D341Med (cell line): ENCODE data around the gene MYO1D.

Experiments used
- DNase-seq: peaks from one replicate; pipeline ENCODE4 v3.0.0; 2012; ENCODE audit warnings: low spot score

MYO1D gene

DNA sequence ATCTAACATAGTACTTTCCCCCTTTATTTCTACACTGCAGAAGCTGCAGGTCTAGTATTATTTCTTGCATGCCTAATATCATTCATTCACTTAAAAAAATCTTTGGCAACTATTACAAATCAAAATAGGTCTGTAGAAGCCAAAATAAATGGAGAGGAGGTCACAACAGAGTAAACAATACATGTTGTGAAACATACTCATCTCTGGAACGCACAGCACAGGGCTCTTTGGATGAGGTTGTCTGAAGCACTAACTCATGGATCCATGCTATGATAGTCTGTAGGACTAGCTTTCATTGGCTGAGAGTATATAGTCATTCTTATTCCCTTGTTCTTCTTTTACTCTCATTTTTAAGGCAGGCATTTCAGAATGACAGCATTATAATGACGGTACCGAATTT lies 21.3 kb downstream of the MYO1D start:
- no peak for DNase-seq

DNA sequence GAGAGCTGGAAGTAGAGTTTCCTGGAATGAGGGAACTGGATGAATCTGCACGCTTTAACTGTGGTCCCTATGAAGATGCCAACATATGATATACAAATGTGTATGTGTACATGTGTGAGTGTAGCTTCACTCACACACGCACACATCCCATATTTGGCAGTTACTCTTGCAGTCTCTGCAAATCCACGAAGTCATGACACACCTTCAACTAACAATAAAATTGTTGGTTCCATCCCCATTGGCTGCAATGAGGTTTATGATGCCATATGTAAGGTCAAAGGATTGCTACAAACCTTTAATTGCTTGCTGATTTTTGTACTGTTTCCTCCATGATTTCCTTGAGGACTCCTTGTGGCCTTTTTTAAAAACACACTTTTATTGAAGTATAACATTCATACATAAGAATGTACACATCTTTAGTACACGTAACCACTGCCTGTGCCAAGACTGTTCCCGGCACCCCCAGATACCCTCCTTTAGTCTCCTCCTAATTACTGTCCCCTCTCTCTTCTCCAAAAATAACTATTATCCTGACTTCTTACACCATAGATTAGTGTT lies 22.0 kb downstream of the MYO1D start:
- no peak for DNase-seq

DNA sequence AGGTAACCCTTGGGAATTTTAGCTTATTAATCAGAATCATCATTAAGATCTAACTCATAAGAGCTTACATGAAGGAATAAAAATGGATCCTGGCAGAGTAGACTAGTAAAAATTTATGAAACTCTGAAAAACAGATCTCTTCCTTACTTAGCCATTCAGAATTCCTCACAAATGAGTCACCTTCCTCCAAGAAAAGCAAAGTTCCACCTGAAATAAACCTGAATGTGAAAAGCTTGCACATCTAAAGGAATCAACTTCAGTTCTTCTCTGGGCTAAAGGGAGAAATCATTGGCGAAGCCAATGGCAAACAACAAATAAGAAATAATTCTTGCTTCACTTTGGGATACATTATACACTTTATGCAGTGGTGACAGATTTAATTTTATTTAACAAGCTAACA lies 22.7 kb downstream of the MYO1D start:
- DNase-seq: no peak

DNA sequence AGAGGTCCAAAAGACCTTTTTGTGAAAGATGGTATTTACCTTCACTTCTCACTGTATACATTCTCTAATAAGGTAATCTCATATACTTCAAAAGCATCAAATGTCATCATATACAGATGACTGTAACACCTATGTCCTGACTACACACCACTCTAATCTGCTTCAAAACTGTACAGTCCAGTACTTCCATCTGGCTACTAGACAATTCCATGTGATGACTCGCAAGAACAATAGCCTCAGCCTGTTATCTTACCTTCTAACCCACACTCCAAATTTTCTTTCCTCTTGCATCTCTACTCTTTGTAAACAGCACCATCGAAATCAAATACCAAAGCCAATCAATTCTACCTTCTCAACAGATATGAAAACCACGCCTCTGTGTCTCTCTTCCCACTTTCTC lies 24.1 kb downstream of the MYO1D start:
- DNase-seq: no peak

DNA sequence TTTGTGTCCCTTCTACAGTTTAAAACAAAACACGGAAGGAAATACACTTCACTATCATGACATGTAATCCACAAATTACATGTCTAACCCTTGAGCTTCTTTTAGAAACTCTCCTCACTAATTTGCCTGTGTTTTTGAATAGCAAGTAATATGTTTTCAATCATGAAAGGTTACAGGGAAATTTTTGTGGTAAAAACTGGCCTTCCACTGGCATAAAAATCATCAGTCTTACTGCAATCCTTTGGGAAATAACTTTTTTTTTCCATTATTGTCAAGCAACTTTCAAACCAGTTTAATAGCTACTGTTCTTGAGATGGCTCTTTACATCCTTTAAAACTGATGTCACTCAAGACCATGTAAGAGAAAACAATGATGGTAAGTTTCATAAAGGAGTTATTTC lies 27.0 kb downstream of the MYO1D start:
- DNase-seq: no peak

DNA sequence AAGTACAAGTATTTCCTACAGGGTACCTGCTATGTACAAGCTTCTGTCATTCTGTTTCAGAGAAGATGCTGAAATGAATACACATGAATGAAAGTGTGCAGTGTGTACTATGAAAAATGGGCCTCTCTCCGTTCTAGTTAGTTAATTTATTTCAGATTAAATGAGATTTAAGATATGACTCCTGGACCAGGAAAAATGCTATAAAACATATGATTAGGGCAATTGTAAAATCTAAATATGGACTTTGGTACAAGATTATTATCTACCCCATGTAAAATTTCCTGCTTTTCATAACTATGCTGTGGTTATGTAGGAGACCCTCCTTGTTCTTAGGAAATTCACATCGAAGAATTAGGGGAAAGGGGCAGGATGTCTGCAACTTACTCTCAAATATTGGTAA lies 28.9 kb downstream of the MYO1D start:
- no peak for DNase-seq

DNA sequence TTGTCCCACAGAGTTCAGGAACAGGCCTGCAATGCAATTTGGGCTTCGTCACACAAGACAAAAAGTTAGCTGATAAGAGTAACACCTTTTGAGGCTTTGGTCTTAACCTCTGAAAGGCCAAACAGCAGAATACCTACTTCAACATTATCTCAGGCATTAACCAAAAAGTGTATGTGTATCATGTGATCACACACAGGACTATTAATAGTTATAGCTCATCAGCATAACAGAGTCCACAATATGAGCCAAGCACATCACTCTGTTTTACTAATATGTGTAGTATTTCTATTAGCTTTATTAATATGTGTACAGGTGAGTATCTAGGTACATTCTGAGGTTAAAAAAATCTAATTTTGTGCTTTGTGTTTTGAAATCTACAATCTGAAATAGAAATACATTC lies 30.8 kb downstream of the MYO1D start:
- no peak for DNase-seq

DNA sequence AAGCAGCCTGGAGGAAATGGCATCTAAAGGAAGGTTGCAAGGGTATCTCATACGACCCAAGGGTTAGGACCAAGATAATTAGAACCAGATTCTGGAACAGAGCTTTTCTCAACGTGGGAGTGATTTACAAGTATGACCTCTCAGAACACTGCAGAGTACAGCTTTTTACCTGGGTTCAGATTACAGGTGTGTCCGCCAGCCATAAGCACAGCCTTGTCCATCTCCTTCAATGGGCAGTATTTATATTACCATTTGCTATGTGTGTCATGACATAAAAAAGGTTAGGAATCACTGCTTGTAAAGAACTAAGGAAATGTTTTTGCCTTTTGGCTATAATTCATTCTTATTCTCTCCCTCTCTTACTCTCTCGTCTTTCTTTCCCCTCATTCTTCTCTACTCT lies 36.7 kb downstream of the MYO1D start:
- no peak for DNase-seq

DNA sequence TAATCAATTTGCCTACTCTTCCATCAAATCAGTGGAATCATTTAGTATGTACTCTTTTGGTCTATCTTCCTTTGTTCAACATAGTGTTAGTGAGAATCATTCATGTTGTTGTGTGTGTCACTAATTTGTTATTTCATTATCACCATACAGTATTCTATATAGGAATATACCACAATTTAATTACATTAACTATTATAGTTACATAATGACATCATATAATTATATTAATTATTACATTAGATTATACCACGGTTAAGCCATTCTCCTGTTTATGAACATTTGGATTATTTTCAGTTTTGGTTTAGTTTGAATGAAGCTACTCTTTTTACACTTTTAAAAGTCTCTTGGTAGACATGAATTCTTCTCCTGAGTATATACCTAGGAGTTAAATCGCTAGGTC lies 40.4 kb downstream of the MYO1D start:
- DNase-seq: no peak

DNA sequence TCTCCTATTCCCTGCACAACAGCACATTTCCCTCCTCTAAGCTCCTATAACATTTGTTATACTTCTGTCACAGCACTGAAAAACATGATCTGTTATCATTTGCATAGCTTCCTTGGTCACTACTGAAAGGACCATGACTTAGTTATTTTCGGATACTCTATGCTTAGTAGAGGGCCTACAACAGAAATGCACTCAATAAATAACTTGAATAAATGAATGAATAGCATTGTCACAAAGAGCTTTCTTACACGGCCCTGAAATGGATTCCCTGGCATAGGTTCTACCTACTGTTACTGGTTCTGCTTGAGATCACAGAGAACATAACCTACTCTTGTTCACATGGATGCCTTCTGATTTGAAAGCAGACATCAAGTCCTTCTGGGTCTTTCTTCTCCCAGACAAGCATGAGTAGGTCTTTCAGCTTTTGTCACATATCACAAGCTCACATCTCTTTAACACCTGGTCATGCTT lies 41.6 kb downstream of the MYO1D start:
- no peak for DNase-seq

DNA sequence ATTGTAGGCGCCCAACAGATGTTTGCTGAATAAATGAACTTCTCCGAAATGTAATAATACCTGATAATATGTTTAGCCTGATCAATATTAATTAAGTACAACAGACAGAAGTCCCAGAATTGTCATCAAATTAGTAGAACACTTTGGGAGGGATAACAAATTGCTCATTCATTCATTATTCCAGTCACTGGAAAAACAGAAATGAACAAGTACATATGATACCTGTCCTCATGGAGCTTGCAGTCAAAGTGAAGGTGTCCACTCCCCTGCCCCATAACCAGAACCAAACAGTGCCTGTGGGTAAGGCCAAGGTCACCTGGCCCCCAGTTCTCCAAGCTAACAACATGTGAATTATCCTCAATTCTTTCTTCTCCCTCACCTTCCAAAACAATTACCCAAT lies 42.8 kb downstream of the MYO1D start:
- DNase-seq: no peak

DNA sequence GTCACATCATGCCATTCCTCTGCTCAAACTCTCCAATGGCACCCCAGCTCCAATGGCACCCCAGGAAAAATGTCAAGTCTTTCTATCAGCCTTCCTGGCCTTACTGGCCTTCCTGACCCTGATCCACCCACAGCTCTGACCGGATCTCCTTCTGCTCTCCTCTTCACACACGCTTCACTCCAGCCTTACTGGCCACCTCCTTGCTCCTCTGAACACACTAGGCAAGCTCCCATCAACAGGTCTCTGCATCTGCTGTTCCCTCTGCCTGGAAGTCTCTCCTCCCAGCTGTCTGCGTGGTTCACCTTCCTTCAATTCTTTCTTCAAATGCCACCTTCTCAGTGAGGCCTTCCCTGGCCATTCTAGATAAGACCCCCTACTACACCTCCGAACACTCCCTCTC lies 43.4 kb downstream of the MYO1D start:
- no peak for DNase-seq

DNA sequence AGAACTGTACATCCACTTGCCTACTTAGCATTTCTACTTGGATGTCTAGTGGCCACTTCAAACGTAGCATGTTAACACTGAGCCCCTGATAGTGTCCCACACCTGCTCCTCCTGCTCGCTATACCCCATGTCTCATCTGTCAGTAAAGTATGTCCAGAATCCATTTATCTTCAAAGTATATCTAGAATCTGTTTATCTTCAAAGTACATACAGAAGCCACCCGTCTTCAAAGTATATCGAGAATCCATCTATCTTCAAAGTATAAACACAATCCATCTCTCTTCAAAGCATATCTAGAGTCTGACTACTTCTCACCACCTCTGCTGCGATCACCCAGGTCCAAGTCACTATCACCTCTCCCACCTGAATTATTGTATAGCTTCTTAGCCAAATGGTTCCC lies 43.8 kb downstream of the MYO1D start:
- DNase-seq: no peak

DNA sequence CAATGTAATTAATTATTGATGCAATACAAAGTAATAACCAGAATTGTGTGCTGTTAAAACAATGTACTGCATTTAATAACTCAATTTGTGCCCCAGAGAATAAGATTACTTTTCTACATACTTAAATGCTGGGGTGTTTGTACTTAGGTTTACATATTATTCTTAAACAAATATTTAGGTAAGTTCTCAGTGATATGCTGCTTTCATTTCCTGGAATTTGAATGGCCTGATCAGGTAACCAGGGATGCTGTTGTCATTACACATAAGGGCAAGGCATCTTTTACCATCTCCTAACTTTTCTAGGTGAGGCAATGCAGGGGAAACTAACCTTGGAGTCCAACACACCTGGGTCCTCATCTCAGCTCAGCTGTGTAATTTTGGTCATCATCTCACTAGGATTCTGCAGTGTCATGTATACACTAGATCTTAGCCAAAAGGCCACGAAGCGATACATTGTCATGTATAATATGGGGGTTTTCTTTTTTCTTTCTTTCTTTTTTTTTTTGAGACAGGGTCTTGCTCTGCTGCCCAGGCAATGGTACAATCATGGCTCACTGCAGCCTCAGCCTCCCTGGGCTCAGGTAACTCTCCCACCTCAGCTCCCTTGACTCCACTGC lies 45.2 kb downstream of the MYO1D start:
- DNase-seq: no peak

DNA sequence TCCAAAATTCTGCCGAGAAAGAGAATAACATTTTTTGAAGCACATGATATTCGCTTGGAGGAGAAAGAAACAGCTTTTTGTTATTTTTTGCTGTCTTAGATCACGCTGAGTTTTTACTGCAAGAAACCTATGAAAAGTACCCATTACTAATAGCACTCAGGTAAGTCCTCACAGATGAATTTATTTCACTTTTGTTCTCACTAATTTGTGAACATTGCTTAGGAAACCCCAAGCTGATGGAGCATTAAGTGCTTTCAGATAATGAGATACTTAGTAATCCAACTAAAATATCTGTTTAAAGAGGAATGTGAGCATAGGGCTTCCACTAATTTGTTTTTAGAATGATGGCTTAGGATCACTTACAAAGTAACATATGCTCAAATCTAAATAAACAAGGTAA lies 45.7 kb downstream of the MYO1D start:
- no peak for DNase-seq

DNA sequence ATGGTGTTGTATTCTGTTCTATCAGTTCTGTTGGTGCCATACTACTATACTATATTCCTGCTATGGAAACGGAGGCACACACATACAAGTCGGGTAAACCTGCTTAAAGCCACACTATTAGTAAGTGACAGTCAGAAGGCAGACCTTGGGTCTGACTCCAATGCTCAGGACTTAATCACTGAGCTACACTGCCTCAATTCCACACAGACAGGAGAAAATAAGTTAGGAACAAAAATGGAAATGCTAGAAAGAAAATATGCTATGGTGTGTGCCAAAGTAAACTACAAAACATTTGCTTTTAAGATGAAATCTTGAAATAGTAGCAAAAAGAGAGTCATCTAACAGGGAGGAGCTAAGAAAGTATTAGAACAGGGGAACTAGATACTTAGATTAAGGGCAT lies 48.1 kb downstream of the MYO1D start:
- DNase-seq: no peak

DNA sequence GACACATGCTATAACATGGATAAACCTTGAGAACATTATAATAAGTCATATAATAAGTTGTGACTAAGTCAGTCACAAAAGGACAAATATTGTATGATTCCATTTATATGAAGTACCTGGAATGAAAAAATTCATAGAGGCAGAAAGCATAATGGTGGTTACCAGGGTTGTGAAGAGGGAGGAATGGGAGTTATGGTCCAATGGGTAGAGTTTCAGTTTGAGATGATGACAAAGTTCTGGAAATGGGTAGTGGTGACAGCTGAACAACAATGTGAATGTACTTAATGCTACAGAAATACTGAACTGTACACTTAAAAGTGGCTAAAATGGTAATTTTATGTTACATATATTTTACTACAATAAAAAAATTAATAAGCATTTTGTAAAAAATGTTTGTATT lies 49.7 kb downstream of the MYO1D start:
- no peak for DNase-seq

DNA sequence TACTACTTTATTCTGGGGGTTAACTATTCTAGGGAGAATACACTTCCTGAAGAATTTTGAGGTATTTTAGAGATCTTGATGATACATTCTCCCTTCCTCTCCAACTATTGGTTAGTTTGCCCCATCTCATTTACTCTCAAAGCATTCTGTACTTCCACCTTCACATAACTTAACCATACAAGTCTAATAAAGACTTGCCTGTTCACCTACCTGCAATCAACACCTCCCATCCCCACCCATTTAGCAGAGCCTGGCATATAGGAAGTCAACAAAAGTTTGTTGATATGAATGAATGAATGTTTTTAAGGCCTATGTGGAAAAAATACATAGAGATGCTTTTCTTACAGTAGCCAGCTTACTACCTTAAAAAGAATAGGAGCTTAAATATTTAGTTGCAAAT lies 50.8 kb downstream of the MYO1D start:
- no peak for DNase-seq

DNA sequence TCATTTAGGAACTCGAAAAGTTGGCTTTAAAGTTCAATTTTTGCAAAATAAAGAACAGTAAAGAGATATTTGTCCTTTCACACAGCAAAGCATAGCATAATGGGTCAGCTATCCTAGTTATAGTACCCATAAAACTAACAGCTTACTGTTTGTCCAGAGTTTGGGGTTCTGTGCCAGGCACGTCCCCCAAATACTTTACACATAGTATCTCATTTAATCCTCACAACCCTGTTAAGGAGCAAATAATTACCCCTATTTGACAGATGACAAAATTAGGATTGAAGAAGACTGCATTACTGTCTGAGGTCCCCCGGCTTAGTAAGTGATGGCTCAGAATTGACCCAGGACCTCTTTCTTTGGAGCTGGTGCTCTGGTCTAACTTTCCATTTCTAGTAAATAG lies 52.6 kb downstream of the MYO1D start:
- DNase-seq: no peak

DNA sequence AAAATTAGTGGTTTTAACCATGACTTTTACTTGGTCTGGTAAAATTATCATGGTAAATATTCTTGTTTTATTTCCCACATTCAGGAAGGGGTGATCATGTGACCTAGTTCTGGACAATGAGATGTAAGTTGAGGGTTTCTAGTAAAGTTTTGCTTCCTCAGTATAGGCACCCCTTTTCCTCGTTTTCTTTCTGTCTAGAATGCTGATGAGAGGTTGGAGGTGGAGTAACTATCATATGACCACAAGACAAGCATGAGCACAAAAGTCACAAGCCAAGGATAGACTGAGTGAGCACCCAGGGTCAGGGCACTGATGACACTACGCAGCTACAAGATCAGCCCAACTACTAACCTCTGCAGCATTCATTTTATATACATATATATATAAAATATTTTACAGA lies 53.9 kb downstream of the MYO1D start:
- DNase-seq: no peak

DNA sequence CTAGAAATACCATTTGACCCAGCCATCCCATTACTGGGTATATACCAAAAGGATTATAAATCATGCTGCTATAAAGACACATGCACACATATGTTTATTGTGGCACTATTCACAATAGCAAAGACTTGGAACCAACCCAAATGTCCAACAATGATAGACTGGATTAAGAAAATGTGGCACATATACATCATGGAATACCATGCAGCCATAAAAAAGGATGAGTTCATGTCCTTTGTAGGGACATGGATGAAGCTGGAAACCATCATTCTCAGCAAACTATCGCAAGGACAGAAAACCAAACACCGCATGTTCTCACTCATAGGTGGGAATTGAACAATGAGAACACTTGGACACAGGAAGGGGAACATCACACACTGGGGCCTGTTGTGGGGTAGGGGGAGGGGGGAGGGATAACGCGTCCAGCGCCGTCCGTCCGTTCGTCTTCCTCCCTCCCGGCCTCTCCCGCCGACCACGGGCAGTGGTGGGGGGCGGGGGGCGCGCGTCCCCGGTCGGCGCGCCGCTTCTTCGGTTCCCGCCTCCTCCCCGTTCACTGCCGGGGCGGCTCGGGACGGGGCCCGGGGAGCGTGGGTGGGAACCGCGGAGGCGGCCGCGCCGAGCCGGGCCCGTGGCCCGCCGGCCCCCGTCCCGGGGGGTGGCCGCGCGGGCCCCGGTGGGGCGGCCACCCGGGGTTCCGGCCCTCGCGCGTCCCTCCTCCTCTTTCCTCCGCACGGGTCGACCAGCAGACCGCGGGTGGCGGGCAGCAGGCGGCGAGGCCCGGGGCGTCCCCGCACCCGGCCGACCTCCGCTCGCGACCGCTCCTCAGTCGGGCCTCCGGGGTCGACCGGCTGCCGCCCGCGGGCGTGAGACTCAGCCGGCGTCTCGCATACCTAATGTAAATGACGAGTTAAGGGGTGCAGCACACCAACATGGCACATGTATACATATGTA lies 54.7 kb downstream of the MYO1D start:
- peak; percentile 44 for DNase-seq

DNA sequence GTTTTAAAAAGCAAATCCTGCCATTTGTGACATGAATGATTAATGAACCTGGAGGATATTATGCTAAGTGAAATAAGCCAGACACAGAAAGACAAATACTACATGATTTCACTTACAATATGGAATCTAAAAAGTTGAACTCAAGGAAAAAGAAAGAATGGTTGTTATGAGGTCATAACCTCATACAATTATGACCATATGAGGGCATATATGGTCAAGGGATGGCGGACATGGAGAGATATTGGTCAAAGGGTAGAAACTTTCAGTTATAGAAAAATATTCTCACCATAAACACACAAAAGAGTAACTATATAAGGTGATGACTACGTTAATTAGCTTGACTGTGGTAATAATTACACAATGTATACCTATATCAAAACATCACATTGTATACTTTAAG lies 56.5 kb downstream of the MYO1D start:
- no peak for DNase-seq

DNA sequence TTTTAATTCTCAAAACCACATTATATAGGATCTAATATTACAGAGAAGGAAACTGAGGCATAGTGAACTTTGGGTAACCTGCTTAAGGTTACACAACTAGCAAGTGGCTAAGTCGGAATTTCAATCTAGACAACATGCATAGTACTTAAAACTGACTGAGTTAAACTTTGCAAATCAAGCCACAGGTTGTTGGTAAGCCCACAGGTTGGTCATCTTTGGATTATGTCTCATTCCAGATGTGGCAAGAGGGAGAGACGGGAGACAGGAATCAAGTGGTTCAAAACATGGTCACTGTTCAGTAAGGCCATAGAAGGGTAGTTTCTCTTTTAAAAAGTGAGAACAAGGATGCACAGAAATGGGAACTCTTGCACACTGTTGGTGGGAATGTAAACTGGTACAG lies 57.1 kb downstream of the MYO1D start:
- DNase-seq: no peak
